Testis (tissue), 3 donors: ENCODE measurements around the gene UBQLN4. TPM values are rescaled to one million over a fixed set of nuclear protein-coding genes. Genes with fewer than 3 reads are reported as not detected.

Experiments
- DNase-seq: peaks from one replicate; pipeline ENCODE4 v3.0.0-alpha.2; 2019
- H3K27ac ChIP-seq, 2 donors: fragments of 200-600 bp; sonication (generic); one replicate each; pipeline ENCODE4 v1.5.1; 2019
- H3K27me3 ChIP-seq: fragments of 200-600 bp; sonication (generic); one replicate; pipeline ENCODE4 v1.5.1; 2019
- H3K36me3 ChIP-seq: fragments of 200-600 bp; sonication (generic); one replicate; pipeline ENCODE4 v1.5.1; 2017; ENCODE audit warnings: low read depth; ENCODE audit errors: missing control alignments
- H3K4me1 ChIP-seq: fragments of 200-600 bp; sonication (generic); one replicate; pipeline ENCODE4 v1.5.1; 2019
- H3K4me3 ChIP-seq, 2 donors: fragments of 200-600 bp; sonication (generic); one replicate each; pipeline ENCODE4 v1.5.1; 2017 to 2019
- H3K9me3 ChIP-seq: fragments of 200-600 bp; sonication (generic); one replicate; pipeline ENCODE4 v1.5.1; 2017
- CTCF ChIP-seq, 3 experiments: fragments of 450-650 bp in 2 of 3; fragments of 200-600 bp in 1 of 3; sonication (generic) in 1 of 3; IDR thresholded peaks; one replicate each; pipeline ENCODE4 v1.5.1; 2016 to 2019; ENCODE audit warnings: antibody characterized with exemption in 3 of 3, mild to moderate bottlenecking in 2 of 3, moderate library complexity in 1 of 3
- POLR2A ChIP-seq: fragments of 450-650 bp; IDR thresholded peaks from one replicate; pipeline ENCODE4 v1.6.1; 2017; ENCODE audit warnings: antibody characterized with exemption, mild to moderate bottlenecking, moderate library complexity
- WGBS, 2 donors: methylation state at CpG; one replicate each; pipeline ENCODE4 v1.1.5; 2018; 5-methylcytosine and 5-hydroxymethylcytosine counted together
- intact Hi-C: fragments of 100-400 bp; cut with DNase I; formaldehyde crosslinking; loops from one replicate; pipeline ENCODE4 v1.15.1; 2023; ENCODE audit warnings: low total_unique reads
- polyA plus RNA-seq: library from polyadenylated mRNA; stranded (reverse); fragments of 350-450 nt; fragmentation: Illumina TruSeq; extraction: RNeasy Lipid Tissue Mini Kit (QIAGEN cat#74804); gene quantifications from one replicate; pipeline ENCODE4 v1.2.3, GENCODE V29; 2014; ENCODE audit warnings: low read depth, low replicate concordance; ENCODE audit not compliant: insufficient read depth
- total RNA-seq, 2 donors: library from RNA; depleted of rRNA; stranded (reverse); fragments of >200 nt; gene quantifications; one replicate each; pipeline ENCODE4 v1.2.3, GENCODE V29; 2016

Gene UBQLN4
- total and polyA plus RNA-seq, 3 donors from 2014 or later = 34.4 to 42.7 (median 41.0) TPM

GRCh38 chr1:156064615-156065014, 11.0 kb upstream of the UBQLN4 start:
- Histone ChIP-seq H3K9me3 (no peaks in the 10 kb centered on the region), H3K4me3 (no peak overlapping the region), H3K27ac (no peak overlapping the region), H3K36me3 (no peaks in the 10 kb centered on the region), H3K4me1 (no peaks in the 10 kb centered on the region), H3K27me3 (no peaks in the 10 kb centered on the region)
- no peak for DNase-seq
- 95 to 96% methylated on average over 2 of the region's 2 CpGs for WGBS, 2 donors
- intact Hi-C loops = no loop called here
- TF ChIP-seq POLR2A = no peak
- no peak for TF ChIP-seq CTCF (IDR thresholded peaks at IDR 0.05)

- Histone ChIP-seq H3K9me3 (no peaks in the 10 kb centered on the region), H3K4me1 (no peaks in the 10 kb centered on the region), H3K27ac (no peak overlapping the region), H3K27me3 (no peaks in the 10 kb centered on the region), H3K36me3 (no peaks in the 10 kb centered on the region), H3K4me3 (no peak overlapping the region)
- intact Hi-C loops = no loop called here
- 57 to 67% methylated on average over 2 of the region's 2 CpGs for WGBS, 2 donors
- DNase-seq = no peak
- TF ChIP-seq POLR2A = no peak
- no peak for TF ChIP-seq CTCF (IDR thresholded peaks at IDR 0.05)
Measured at GRCh38 chr1:156063997-156064285, 10.3 kb upstream of the UBQLN4 start.

- Histone ChIP-seq H3K36me3 (no peaks in the 10 kb centered on the region), H3K4me1 (no peaks in the 10 kb centered on the region), H3K27ac (no peak overlapping the region), H3K27me3 (no peaks in the 10 kb centered on the region), H3K9me3 (no peaks in the 10 kb centered on the region), H3K4me3 (no peak overlapping the region)
- WGBS, 2 donors = 87 to 97% methylated on average over 3 of the region's 3 CpGs
- no peak for DNase-seq
- intact Hi-C loops = no loop called here
- TF ChIP-seq CTCF (IDR thresholded peaks at IDR 0.05) (no peak), POLR2A (no peak)
Measured at GRCh38 chr1:156062189-156062588, 8.6 kb upstream of the UBQLN4 start.

- H3K4me3 ChIP-seq = no peak within 1 kb of the TSS
- H3K4me1 ChIP-seq = no peaks in the 10 kb centered on the region
- DNase-seq = no peak
- H3K9me3 ChIP-seq = no peaks in the 10 kb centered on the region
- no peaks in the 10 kb centered on the region for H3K27me3 ChIP-seq
- TF ChIP-seq POLR2A (no peak), CTCF (IDR thresholded peaks at IDR 0.05) (no peak)
- intact Hi-C loops = no loop called here
- H3K36me3 ChIP-seq = no peaks in the 10 kb centered on the region
- no peak within 1 kb of the TSS for H3K27ac ChIP-seq
- WGBS, 2 donors = 64 to 65% methylated on average over 11 of the region's 11 CpGs
Measured at GRCh38 chr1:156060937-156061636, 7.5 kb upstream of the UBQLN4 start, which contains the start of gene RAB25. RAB25 (plus strand) TSS chr1:156061160; CDS start chr1:156061401, 241 bp downstream.

- H3K9me3 ChIP-seq = no peaks in the 10 kb centered on the region
- no peak overlapping the region for H3K4me3 ChIP-seq
- no peak for TF ChIP-seq POLR2A
- no peak for TF ChIP-seq CTCF (IDR thresholded peaks at IDR 0.05)
- no peak overlapping the region for H3K27ac ChIP-seq
- intact Hi-C loops = no loop called here
- H3K27me3 ChIP-seq = no peaks in the 10 kb centered on the region
- 89 to 97% methylated on average over 1 of the region's 1 CpG for WGBS, 2 donors
- DNase-seq = no peak
- H3K36me3 ChIP-seq = no peaks in the 10 kb centered on the region
- peaks cover 11% of the 10 kb centered on the region for H3K4me1 ChIP-seq
Measured at GRCh38 chr1:156056326-156056849, 2.8 kb upstream of the UBQLN4 start.
